H9 (cell line): ENCODE data around the gene WDR48. TPM values are rescaled to one million over a fixed set of nuclear protein-coding genes. Genes with fewer than 3 reads are reported as not detected.

Experiments used
- DNase-seq: peaks from one replicate; pipeline ENCODE4 v3.0.0-alpha.2; 2017
- H2AFZ ChIP-seq: one replicate; pipeline ENCODE4 v1.6.1; 2013; ENCODE audit warnings: mild to moderate bottlenecking, low read length, control low read depth, moderate library complexity
- H2AK5ac ChIP-seq: 2 replicates; pipeline ENCODE4 v1.6.1; 2013; ENCODE audit warnings: low read length, control low read depth, mixed read lengths; ENCODE audit not compliant: insufficient read length
- H2BK120ac ChIP-seq: one replicate; pipeline ENCODE4 v1.6.1; 2013; ENCODE audit warnings: low read depth, mild to moderate bottlenecking, low read length, control low read depth, inconsistent platforms; ENCODE audit not compliant: poor library complexity, severe bottlenecking
- H2BK12ac ChIP-seq: 2 replicates; pipeline ENCODE4 v1.6.1; 2013; ENCODE audit warnings: low read length, control low read depth, mixed read lengths, low read depth; ENCODE audit not compliant: insufficient read length
- H2BK15ac ChIP-seq: 2 replicates; pipeline ENCODE4 v1.6.1; 2013; ENCODE audit warnings: low read depth, low read length, control low read depth
- H2BK20ac ChIP-seq: one replicate; pipeline ENCODE4 v1.6.1; 2013; ENCODE audit warnings: low read depth, mild to moderate bottlenecking, low read length, control low read depth, inconsistent platforms; ENCODE audit not compliant: poor library complexity, severe bottlenecking
- H2BK5ac ChIP-seq: 2 replicates; pipeline ENCODE4 v1.6.1; 2013; ENCODE audit warnings: low read length, control low read depth, mixed read lengths; ENCODE audit not compliant: insufficient read length
- H3K14ac ChIP-seq: 2 replicates; pipeline ENCODE4 v1.6.1; 2013; ENCODE audit warnings: low read length, control low read depth; ENCODE audit not compliant: insufficient read depth
- H3K18ac ChIP-seq: 2 replicates; pipeline ENCODE4 v1.6.1; 2013; ENCODE audit warnings: low read depth, mild to moderate bottlenecking, mixed read lengths, low read length, control low read depth; ENCODE audit not compliant: insufficient read length
- H3K23ac ChIP-seq: 2 replicates; pipeline ENCODE4 v1.6.1; 2013; ENCODE audit warnings: low read length, control low read depth, mixed read lengths, low read depth; ENCODE audit not compliant: insufficient read length
- H3K23me2 ChIP-seq: 2 replicates; pipeline ENCODE4 v1.6.1; 2013; ENCODE audit warnings: low read depth, mild to moderate bottlenecking, mixed read lengths, low read length, control low read depth; ENCODE audit not compliant: insufficient read length, poor library complexity, severe bottlenecking
- H3K27ac ChIP-seq: 2 replicates; pipeline ENCODE4 v1.5.1; 2013; ENCODE audit warnings: low read length, control low read depth, mixed read lengths, low read depth; ENCODE audit not compliant: insufficient read length
- H3K27me3 ChIP-seq: 2 replicates; pipeline ENCODE4 v1.6.1; 2013; ENCODE audit warnings: low read length, control low read depth, inconsistent platforms; ENCODE audit not compliant: insufficient read depth
- H3K4ac ChIP-seq: 2 replicates; pipeline ENCODE4 v1.6.1; 2013; ENCODE audit warnings: low read depth, mild to moderate bottlenecking, control low read depth, inconsistent platforms, low read length, moderate library complexity
- H3K4me1 ChIP-seq: 2 replicates; pipeline ENCODE4 v1.6.1; 2013; ENCODE audit warnings: low read length, control low read depth, inconsistent platforms; ENCODE audit not compliant: insufficient read depth
- H3K4me2 ChIP-seq: 2 replicates; pipeline ENCODE4 v1.6.1; 2013; ENCODE audit warnings: low read length, control low read depth, mixed read lengths; ENCODE audit not compliant: insufficient read length, insufficient read depth
- H3K56ac ChIP-seq: 2 replicates; pipeline ENCODE4 v1.6.1; 2013; ENCODE audit warnings: low read depth, mild to moderate bottlenecking, mixed read lengths, low read length, control low read depth; ENCODE audit not compliant: insufficient read length
- H3K79me1 ChIP-seq: 2 replicates; pipeline ENCODE4 v1.6.1; 2013; ENCODE audit warnings: low read depth, mild to moderate bottlenecking, moderate library complexity, low read length, control low read depth, inconsistent platforms; ENCODE audit not compliant: insufficient read depth, poor library complexity, severe bottlenecking
- H3K79me2 ChIP-seq: 2 replicates; pipeline ENCODE4 v1.6.1; 2013; ENCODE audit warnings: low read length, control low read depth, inconsistent platforms; ENCODE audit not compliant: insufficient read depth
- H3K9ac ChIP-seq: 2 replicates; pipeline ENCODE4 v1.6.1; 2013; ENCODE audit warnings: low read length, control low read depth, mixed read lengths; ENCODE audit not compliant: insufficient read length; ENCODE audit errors: extremely low read depth
- H3K9me3 ChIP-seq: one replicate; pipeline ENCODE4 v1.6.1; 2013; ENCODE audit warnings: low read depth, low read length, inconsistent platforms; ENCODE audit not compliant: control insufficient read depth
- H3T11ph ChIP-seq: one replicate; pipeline ENCODE4 v1.6.1; 2013; ENCODE audit warnings: mild to moderate bottlenecking, low read length, control low read depth, inconsistent platforms
- H4K20me1 ChIP-seq: one replicate; pipeline ENCODE4 v1.6.1; 2013; ENCODE audit not compliant: control insufficient read depth, insufficient read length, insufficient read depth
- H4K5ac ChIP-seq: 2 replicates; pipeline ENCODE4 v1.6.1; 2013; ENCODE audit warnings: low read depth, mild to moderate bottlenecking, mixed read lengths, low read length, control low read depth; ENCODE audit not compliant: insufficient read length
- H4K8ac ChIP-seq: replicated peaks from 2 replicates; pipeline ENCODE4 v1.6.1; 2013; ENCODE audit warnings: low read length, control low read depth, mixed read lengths, low read depth; ENCODE audit not compliant: insufficient read length
- H4K91ac ChIP-seq: 2 replicates; pipeline ENCODE4 v1.6.1; 2013; ENCODE audit warnings: low read depth, mild to moderate bottlenecking, moderate library complexity, mixed read lengths, low read length, control low read depth; ENCODE audit not compliant: insufficient read length
- H3K27ac Mint-ChIP-seq, 3 experiments: 2 replicates in 2 of 3; 3 replicates in 1 of 3; pipeline ENCODE4 v1.8.0; 2020 to 2021; ENCODE audit warnings: mixed read lengths in 3 of 3, mild to moderate bottlenecking in 1 of 3, moderate library complexity in 1 of 3
- H3K27me3 Mint-ChIP-seq: 2 replicates; pipeline ENCODE4 v1.8.0; 2021; ENCODE audit warnings: low read depth, mild to moderate bottlenecking, moderate library complexity, mixed read lengths
- H3K36me3 Mint-ChIP-seq, 3 experiments: 2 replicates in 2 of 3; 3 replicates in 1 of 3; pipeline ENCODE4 v1.8.0; 2020 to 2021; ENCODE audit warnings: low read depth in 3 of 3, mixed read lengths in 3 of 3; ENCODE audit not compliant: insufficient read depth in 1 of 3
- H3K4me1 Mint-ChIP-seq, 2 experiments: 2 replicates each; pipeline ENCODE4 v1.8.0; 2020; ENCODE audit warnings: mixed read lengths in 2 of 2
- H3K4me3 Mint-ChIP-seq, 2 experiments: 2 replicates in 1 of 2; 3 replicates in 1 of 2; pipeline ENCODE4 v1.8.0; 2020 to 2021; ENCODE audit warnings: mild to moderate bottlenecking in 2 of 2, mixed read lengths in 2 of 2, moderate library complexity in 1 of 2
- H3K9me3 Mint-ChIP-seq, 2 experiments: 2 replicates in 1 of 2; 3 replicates in 1 of 2; pipeline ENCODE4 v1.8.0; 2020; ENCODE audit warnings: mild to moderate bottlenecking in 2 of 2, mixed read lengths in 2 of 2, moderate library complexity in 1 of 2
- CTCF ChIP-seq: fragments of 200-600 bp; sonication (generic); conservative IDR thresholded peaks from 3 replicates; pipeline ENCODE4 v1.8.0; 2021; ENCODE audit warnings: antibody characterized with exemption, mild to moderate bottlenecking
- WGBS: extraction: QIAGEN DNeasy Blood & Tissue Kit; methylation state at CpG from one replicate; pipeline ENCODE4 v1.1.7; 2013; ENCODE audit warnings: missing lambda C conversion rate, low lambda C conversion rate, mixed read lengths; ENCODE audit not compliant: insufficient read length; ENCODE audit errors: extremely low coverage; 5-methylcytosine and 5-hydroxymethylcytosine counted together
- total RNA-seq: library from RNA; stranded (reverse); gene quantifications from 2 replicates; pipeline ENCODE4 v1.2.1, GENCODE V29; 2021

Gene WDR48
- total RNA-seq, 1 experiment from 2014 or later: 52.7 TPM

- Histone ChIP-seq H2BK12ac (no peak overlapping the region), H2BK120ac (no peak overlapping the region), H3T11ph (no peak overlapping the region), H3K23me2 (no peaks in the 10 kb centered on the region), H2BK20ac (no peak overlapping the region), H4K5ac (no peak overlapping the region), H4K91ac (no peak overlapping the region), H2AK5ac (no peak overlapping the region), H2BK15ac (no peak overlapping the region), H3K27me3 (no peaks in the 10 kb centered on the region), H2BK5ac (no peak overlapping the region), H3K23ac (no peak overlapping the region), H3K14ac (no peak overlapping the region), H3K9ac (no peak overlapping the region), H4K20me1 (no peaks in the 10 kb centered on the region), H3K9me3 (no peaks in the 10 kb centered on the region), H3K79me1 (no peaks in the 10 kb centered on the region), H2AFZ (no peak overlapping the region), H3K18ac (no peak overlapping the region), H3K27ac (no peak overlapping the region), H3K79me2 (no peaks in the 10 kb centered on the region), H4K8ac (no peak overlapping the region), H3K56ac (no peak overlapping the region), H3K4me1 (no peaks in the 10 kb centered on the region), H3K4me2 (no peak overlapping the region), H3K4ac (no peak overlapping the region)
- DNase-seq: no peak
- WGBS: no CpG with 5 or more reads among the region's 4 CpGs
- Mint-ChIP-seq H3K4me3 (no peak overlapping the region), H3K9me3 (no peaks in the 10 kb centered on the region), H3K4me1 (no peaks in the 10 kb centered on the region), H3K36me3 (peaks cover 12 to 41% (median 35%) of the 10 kb centered on the region in 3 experiments; a peak in 5 of 7 replicates), H3K27ac (no peak overlapping the region), H3K27me3 (no peaks in the 10 kb centered on the region)
- TF ChIP-seq CTCF: no peak
These were observed 31.0 kb downstream of the WDR48 start for GRCh38 chr3:39082666-39083313.
